NAMALWA (cell line): ENCODE results near the gene NOCT.
"Not testable (repeated sequence)": the region's sequence is repeated elsewhere in the genome, so short reads cannot be mapped to it uniquely, and the experiment has no call there.

Experiments
- DNase-seq: peaks from one replicate; pipeline ENCODE4 v3.0.0-alpha.2; 2015; ENCODE audit warnings: low spot score

Gene NOCT

GRCh38 chr4:139048026-139048425 is 32.4 kb downstream of the NOCT start:
- no peak for DNase-seq

GRCh38 chr4:139050446-139050845 is 34.9 kb downstream of the NOCT start:
- no peak for DNase-seq

- DNase-seq = no peak
These were observed 38.3 kb downstream of the NOCT start for GRCh38 chr4:139053909-139054308.

GRCh38 chr4:139054791-139055505 is 39.4 kb downstream of the NOCT start:
- no peak for DNase-seq

- not testable (repeated sequence) for DNase-seq
These were observed 43.4 kb downstream of the NOCT start for GRCh38 chr4:139059026-139059425.

- no peak for DNase-seq
These were observed 45.0 kb downstream of the NOCT start for GRCh38 chr4:139060591-139060990.

GRCh38 chr4:139076016-139076744 is 60.6 kb downstream of the NOCT start:
- no peak for DNase-seq

- no peak for DNase-seq
These were observed 62.2 kb downstream of the NOCT start for GRCh38 chr4:139077567-139078355.

- DNase-seq = no peak
These were observed 63.3 kb downstream of the NOCT start for GRCh38 chr4:139078926-139079325.

- peak; percentile 99 for DNase-seq
These were observed 67.4 kb downstream of the NOCT start for GRCh38 chr4:139082750-139083606.

GRCh38 chr4:139083607-139083955 is 68.0 kb downstream of the NOCT start:
- peak; percentile 86 for DNase-seq

- peak; percentile 92 for DNase-seq
These were observed 68.6 kb downstream of the NOCT start for GRCh38 chr4:139083956-139084803.

- no peak for DNase-seq
These were observed 69.2 kb downstream of the NOCT start for GRCh38 chr4:139084804-139085093.

GRCh38 chr4:139085141-139085540 is 69.6 kb downstream of the NOCT start:
- peak; percentile 48 for DNase-seq

- no peak for DNase-seq
These were observed 76.7 kb downstream of the NOCT start for GRCh38 chr4:139092271-139092670.
